DND-41 (cell line): ENCODE measurements around the gene DNAJB13.

ENCODE experiments used
- ATAC-seq: fragments of 200-7000 bp; cut with Tn5 transposase; 3 replicates; pipeline ENCODE4 v1.9.1; 2021; ENCODE audit warnings: low read depth; ENCODE audit not compliant: insufficient read depth
- DNase-seq: peaks from one replicate; pipeline ENCODE4 v3.0.0-alpha.2; 2020
- H2AFZ ChIP-seq: 2 replicates; pipeline ENCODE4 v1.6.0; 2012; ENCODE audit warnings: low read depth, low read length
- H3K27ac ChIP-seq: 2 replicates; pipeline ENCODE4 v1.5.1; 2012; ENCODE audit warnings: low read length, inconsistent platforms
- H3K27me3 ChIP-seq: fragments of 200-600 bp; sonication (generic); 2 replicates; pipeline ENCODE4 v1.6.0; 2012; ENCODE audit warnings: low read length, mild to moderate bottlenecking, inconsistent platforms; ENCODE audit not compliant: insufficient read depth, poor library complexity
- H3K36me3 ChIP-seq: 2 replicates; pipeline ENCODE4 v1.5.1; 2012; ENCODE audit warnings: low read length, inconsistent platforms; ENCODE audit not compliant: insufficient read depth
- H3K4me1 ChIP-seq: 2 replicates; pipeline ENCODE4 v1.5.1; 2012; ENCODE audit warnings: mild to moderate bottlenecking, low read length; ENCODE audit not compliant: insufficient read depth
- H3K4me2 ChIP-seq: 2 replicates; pipeline ENCODE4 v1.6.0; 2012; ENCODE audit warnings: mild to moderate bottlenecking, moderate library complexity, low read length, inconsistent platforms; ENCODE audit not compliant: insufficient read depth
- H3K4me3 ChIP-seq, 2 experiments: fragments of 200-600 bp in 1 of 2; shearing (Covaris generic) in 1 of 2; 2 replicates each; pipeline ENCODE4 v1.5.1; 2012 to 2016; ENCODE audit warnings: inconsistent platforms in 2 of 2, low read length in 2 of 2, mild to moderate bottlenecking in 2 of 2, low read depth in 1 of 2, moderate library complexity in 1 of 2
- H3K79me2 ChIP-seq: 2 replicates; pipeline ENCODE4 v1.6.0; 2012; ENCODE audit warnings: low read length, inconsistent platforms; ENCODE audit not compliant: insufficient read depth
- H3K9ac ChIP-seq: 2 replicates; pipeline ENCODE4 v1.6.0; 2012; ENCODE audit warnings: low read depth, mild to moderate bottlenecking, inconsistent platforms, low read length, moderate library complexity
- H3K9me3 ChIP-seq: 2 replicates; pipeline ENCODE4 v1.5.1; 2012; ENCODE audit warnings: low read length, moderate library complexity, mild to moderate bottlenecking, inconsistent platforms; ENCODE audit not compliant: insufficient read depth, severe bottlenecking
- H4K20me1 ChIP-seq: 2 replicates; pipeline ENCODE4 v1.6.0; 2012; ENCODE audit warnings: low read length; ENCODE audit not compliant: insufficient read depth
- EZH2 ChIP-seq: IDR thresholded peaks from 3 replicates; pipeline ENCODE4 v1.6.1; 2012; ENCODE audit warnings: borderline replicate concordance, low read depth, mild to moderate bottlenecking, moderate library complexity, low read length, inconsistent platforms; ENCODE audit not compliant: severe bottlenecking
- TF ChIP-seq, protein P1 (sequence below): IDR thresholded peaks from 2 replicates; pipeline ENCODE4 v1.5.1; 2012; ENCODE audit warnings: borderline replicate concordance, low read length, moderate library complexity, mild to moderate bottlenecking; ENCODE audit not compliant: poor library complexity, severe bottlenecking; ENCODE audit errors: extremely low read depth

DNAJB13 gene

DNA sequence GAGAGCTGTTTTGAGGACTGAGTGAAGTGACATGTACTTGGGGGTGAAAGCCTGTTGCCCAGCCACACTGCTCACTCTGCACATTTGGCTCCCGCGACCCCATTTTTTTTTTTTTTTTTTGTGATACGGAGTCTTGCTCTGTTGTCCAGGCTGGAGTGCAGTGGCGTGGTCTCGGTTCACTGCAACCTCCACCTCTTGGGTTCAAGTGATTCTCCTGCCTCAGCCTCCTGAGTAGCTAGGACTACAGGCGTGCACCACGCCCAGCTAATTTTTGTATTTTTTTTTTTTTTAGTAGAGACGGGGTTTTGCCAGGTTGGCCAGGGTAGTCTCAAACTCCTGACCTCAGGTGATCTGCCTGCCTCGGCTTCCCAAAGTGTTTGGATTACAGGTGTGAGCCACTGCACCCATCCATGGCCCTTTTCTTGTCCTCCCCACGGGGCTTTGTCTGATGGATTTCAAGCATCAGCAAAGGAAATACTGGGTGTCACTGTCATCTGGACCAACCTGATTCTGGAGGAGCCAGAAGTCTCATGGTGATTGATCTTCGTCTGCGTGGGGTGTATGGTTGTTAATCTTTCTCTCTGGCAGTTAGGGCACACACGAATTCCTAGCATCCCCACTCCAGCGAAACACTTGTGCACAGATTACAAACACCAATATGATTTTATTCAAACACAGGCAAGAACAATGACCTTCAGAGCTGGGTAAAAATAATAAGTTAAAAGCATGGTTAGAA lies 61.4 kb downstream of the DNAJB13 start:
- DNase-seq (no peak), ATAC-seq (no peak)
- no peaks in the 10 kb centered on the region for H3K27me3 ChIP-seq
- H2AFZ ChIP-seq, result no peak overlapping the region
- H3K36me3 ChIP-seq, result peaks cover 39% of the 10 kb centered on the region
- no peaks in the 10 kb centered on the region for H4K20me1 ChIP-seq
- H3K4me2 ChIP-seq, result no peak overlapping the region
- H3K4me3 ChIP-seq, result no peak overlapping the region
- no peak overlapping the region for H3K27ac ChIP-seq
- H3K9ac ChIP-seq, result no peak overlapping the region
- H3K4me1 ChIP-seq, result peaks cover 6% of the 10 kb centered on the region; the same call in 1 of the 2 replicates
- no peaks in the 10 kb centered on the region for H3K9me3 ChIP-seq
- no peaks in the 10 kb centered on the region for H3K79me2 ChIP-seq
- no peak for TF ChIP-seq EZH2
- TF ChIP-seq, protein P1, sequence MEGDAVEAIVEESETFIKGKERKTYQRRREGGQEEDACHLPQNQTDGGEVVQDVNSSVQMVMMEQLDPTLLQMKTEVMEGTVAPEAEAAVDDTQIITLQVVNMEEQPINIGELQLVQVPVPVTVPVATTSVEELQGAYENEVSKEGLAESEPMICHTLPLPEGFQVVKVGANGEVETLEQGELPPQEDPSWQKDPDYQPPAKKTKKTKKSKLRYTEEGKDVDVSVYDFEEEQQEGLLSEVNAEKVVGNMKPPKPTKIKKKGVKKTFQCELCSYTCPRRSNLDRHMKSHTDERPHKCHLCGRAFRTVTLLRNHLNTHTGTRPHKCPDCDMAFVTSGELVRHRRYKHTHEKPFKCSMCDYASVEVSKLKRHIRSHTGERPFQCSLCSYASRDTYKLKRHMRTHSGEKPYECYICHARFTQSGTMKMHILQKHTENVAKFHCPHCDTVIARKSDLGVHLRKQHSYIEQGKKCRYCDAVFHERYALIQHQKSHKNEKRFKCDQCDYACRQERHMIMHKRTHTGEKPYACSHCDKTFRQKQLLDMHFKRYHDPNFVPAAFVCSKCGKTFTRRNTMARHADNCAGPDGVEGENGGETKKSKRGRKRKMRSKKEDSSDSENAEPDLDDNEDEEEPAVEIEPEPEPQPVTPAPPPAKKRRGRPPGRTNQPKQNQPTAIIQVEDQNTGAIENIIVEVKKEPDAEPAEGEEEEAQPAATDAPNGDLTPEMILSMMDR, result no peak

DNA sequence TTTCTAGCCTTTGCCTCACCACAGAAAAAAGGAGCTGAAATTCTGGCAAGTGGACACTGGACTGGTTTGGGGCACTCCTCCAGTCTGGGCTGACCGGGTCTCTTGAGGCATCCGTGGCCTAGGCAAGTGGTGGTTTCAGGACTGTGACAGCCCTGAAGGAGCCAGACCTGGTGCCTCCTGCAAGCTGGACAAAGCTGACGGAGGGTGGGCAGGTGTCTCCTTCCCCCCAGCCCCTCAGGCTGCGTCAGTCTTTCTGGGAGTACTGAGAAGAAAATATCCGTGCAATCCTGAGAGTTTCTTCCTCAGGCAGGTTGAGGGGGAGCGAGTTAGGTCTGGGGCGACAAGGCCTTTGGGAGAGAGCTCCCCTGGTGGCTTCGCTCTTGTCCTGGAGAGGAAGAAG lies 62.3 kb downstream of the DNAJB13 start:
- H3K4me2 ChIP-seq, result no peak overlapping the region
- no peaks in the 10 kb centered on the region for H4K20me1 ChIP-seq
- no peaks in the 10 kb centered on the region for H3K79me2 ChIP-seq
- H3K4me3 ChIP-seq, result no peak overlapping the region
- H3K27ac ChIP-seq, result no peak overlapping the region
- no peaks in the 10 kb centered on the region for H3K9me3 ChIP-seq
- no peak overlapping the region for H2AFZ ChIP-seq
- peaks cover 42% of the 10 kb centered on the region for H3K36me3 ChIP-seq
- no peak overlapping the region for H3K9ac ChIP-seq
- H3K27me3 ChIP-seq, result no peaks in the 10 kb centered on the region
- H3K4me1 ChIP-seq, result peaks cover 6% of the 10 kb centered on the region; the same call in 1 of the 2 replicates
- DNase-seq (no peak), ATAC-seq (no peak)
- TF ChIP-seq, protein P1, result no peak
- no peak for TF ChIP-seq EZH2

DNA sequence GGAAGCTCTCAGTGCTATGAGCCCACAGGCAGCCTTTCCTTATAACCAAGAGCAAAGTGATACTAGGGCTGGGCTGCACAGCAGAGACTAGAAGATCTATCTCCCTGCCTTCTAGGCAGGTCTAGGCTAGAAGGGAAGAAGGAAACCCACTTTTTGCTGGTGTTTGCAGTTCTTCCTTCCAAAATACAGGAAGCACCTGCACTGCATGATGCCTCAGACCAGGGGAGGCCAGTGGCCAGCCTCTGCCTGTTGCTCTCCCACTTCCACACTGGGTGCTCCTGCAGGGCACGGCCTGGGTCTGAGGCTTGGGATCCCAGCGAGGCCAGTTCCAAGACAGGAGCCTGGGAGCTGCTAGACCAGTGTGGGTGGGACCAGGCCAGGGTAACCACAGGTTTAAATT lies 64.1 kb downstream of the DNAJB13 start:
- TF ChIP-seq EZH2, result no peak
- TF ChIP-seq, protein P1, result no peak
- no peak overlapping the region for H3K4me2 ChIP-seq
- no peak overlapping the region for H3K4me3 ChIP-seq
- DNase-seq (no peak), ATAC-seq (peak; percentile 18; the same call in 1 of the 3 replicates)
- no peak overlapping the region for H2AFZ ChIP-seq
- H3K9ac ChIP-seq, result no peak overlapping the region
- no peaks in the 10 kb centered on the region for H3K9me3 ChIP-seq
- no peaks in the 10 kb centered on the region for H3K27me3 ChIP-seq
- no peaks in the 10 kb centered on the region for H4K20me1 ChIP-seq
- no peaks in the 10 kb centered on the region for H3K79me2 ChIP-seq
- peaks cover 42% of the 10 kb centered on the region for H3K36me3 ChIP-seq
- H3K27ac ChIP-seq, result no peak overlapping the region
- no peaks in the 10 kb centered on the region; the same call in 1 of the 2 replicates for H3K4me1 ChIP-seq
